ENCODE results near the gene EIPR1.

The EIPR1 gene

GRCh38 chr2:3409627-3410170, 32.1 kb upstream of the EIPR1 start:
- H3K27me3 Mint-ChIP-seq, result no peaks in the 10 kb centered on the region
- DNase-seq, result no peak
- no peak overlapping the region for H3K4me3 Mint-ChIP-seq
- no peaks in the 10 kb centered on the region for H3K4me1 Mint-ChIP-seq
- no peaks in the 10 kb centered on the region for H3K9me3 Mint-ChIP-seq
- H3K27ac Mint-ChIP-seq, result no peak overlapping the region
- peaks cover 11% of the 10 kb centered on the region for H3K36me3 Mint-ChIP-seq (ENCODE audit: low read depth)
- no peak for ATAC-seq

GRCh38 chr2:3408781-3409180, 31.2 kb upstream of the EIPR1 start:
- Mint-ChIP-seq H3K27ac (no peak overlapping the region), H3K36me3 (ENCODE audit: low read depth) (peaks cover 9% of the 10 kb centered on the region), H3K4me1 (no peaks in the 10 kb centered on the region), H3K4me3 (no peak overlapping the region), H3K27me3 (no peaks in the 10 kb centered on the region), H3K9me3 (no peaks in the 10 kb centered on the region)
- DNase-seq (no peak), ATAC-seq (no peak)

- Mint-ChIP-seq H3K27ac (no peak overlapping the region), H3K9me3 (no peaks in the 10 kb centered on the region), H3K4me1 (no peaks in the 10 kb centered on the region), H3K36me3 (ENCODE audit: low read depth) (peaks cover 22% of the 10 kb centered on the region), H3K27me3 (no peaks in the 10 kb centered on the region), H3K4me3 (no peak overlapping the region)
- DNase-seq (no peak), ATAC-seq (no peak)
Measured at GRCh38 chr2:3406501-3406900, 28.9 kb upstream of the EIPR1 start.

GRCh38 chr2:3405876-3406275, 28.3 kb upstream of the EIPR1 start:
- DNase-seq (no peak), ATAC-seq (no peak)
- Mint-ChIP-seq H3K27ac (no peak overlapping the region), H3K4me1 (no peaks in the 10 kb centered on the region), H3K36me3 (ENCODE audit: low read depth) (peaks cover 20% of the 10 kb centered on the region), H3K9me3 (no peaks in the 10 kb centered on the region), H3K27me3 (no peaks in the 10 kb centered on the region), H3K4me3 (no peak overlapping the region)

- Mint-ChIP-seq H3K9me3 (no peaks in the 10 kb centered on the region), H3K27me3 (no peaks in the 10 kb centered on the region), H3K36me3 (ENCODE audit: low read depth) (peaks cover 20% of the 10 kb centered on the region), H3K4me1 (no peaks in the 10 kb centered on the region), H3K4me3 (no peak overlapping the region), H3K27ac (no peak overlapping the region)
- ATAC-seq (no peak), DNase-seq (no peak)
Measured at GRCh38 chr2:3405307-3405706, 27.7 kb upstream of the EIPR1 start.

- H3K4me3 Mint-ChIP-seq, result no peak overlapping the region
- H3K27ac Mint-ChIP-seq, result no peak overlapping the region
Measured at GRCh38 chr2:3404349-3404894, 26.8 kb upstream of the EIPR1 start.

GRCh38 chr2:3403587-3404334, 26.1 kb upstream of the EIPR1 start:
- no peak overlapping the region for H3K4me3 Mint-ChIP-seq
- H3K27me3 Mint-ChIP-seq, result no peaks in the 10 kb centered on the region
- ATAC-seq (no peak), DNase-seq (no peak)
- H3K36me3 Mint-ChIP-seq (ENCODE audit: low read depth), result peaks cover 22% of the 10 kb centered on the region
- no peaks in the 10 kb centered on the region for H3K9me3 Mint-ChIP-seq
- no peak overlapping the region for H3K27ac Mint-ChIP-seq
- peaks cover 2% of the 10 kb centered on the region for H3K4me1 Mint-ChIP-seq

More at GRCh38 chr2:3404349-3404894, 26.8 kb upstream of the EIPR1 start:
- peaks cover 20% of the 10 kb centered on the region for H3K36me3 Mint-ChIP-seq (ENCODE audit: low read depth)
- peaks cover 2% of the 10 kb centered on the region for H3K4me1 Mint-ChIP-seq
- no peak for DNase-seq
- H3K27me3 Mint-ChIP-seq, result no peaks in the 10 kb centered on the region
- no peak for ATAC-seq
- H3K9me3 Mint-ChIP-seq, result no peaks in the 10 kb centered on the region

- Mint-ChIP-seq H3K4me1 (peaks cover 5% of the 10 kb centered on the region), H3K4me3 (no peak overlapping the region), H3K36me3 (ENCODE audit: low read depth) (peaks cover 54% of the 10 kb centered on the region), H3K27ac (no peak overlapping the region), H3K27me3 (no peaks in the 10 kb centered on the region), H3K9me3 (peaks cover 17% of the 10 kb centered on the region)
- DNase-seq (no peak), ATAC-seq (no peak)
Measured at GRCh38 chr2:3399829-3400228, 22.2 kb upstream of the EIPR1 start.

- Mint-ChIP-seq H3K4me1 (peaks cover 5% of the 10 kb centered on the region), H3K27me3 (no peaks in the 10 kb centered on the region), H3K36me3 (ENCODE audit: low read depth) (peaks cover 57% of the 10 kb centered on the region), H3K4me3 (no peak overlapping the region), H3K9me3 (peaks cover 18% of the 10 kb centered on the region), H3K27ac (no peak overlapping the region)
- ATAC-seq, result no peak
- no peak for DNase-seq
Measured at GRCh38 chr2:3399381-3399780, 21.8 kb upstream of the EIPR1 start.

- H3K4me3 Mint-ChIP-seq, result no peak overlapping the region
- peaks cover 18% of the 10 kb centered on the region for H3K9me3 Mint-ChIP-seq
- ATAC-seq (no peak), DNase-seq (no peak)
- H3K27me3 Mint-ChIP-seq, result no peaks in the 10 kb centered on the region
- H3K4me1 Mint-ChIP-seq, result peaks cover 5% of the 10 kb centered on the region
- peaks cover 59% of the 10 kb centered on the region for H3K36me3 Mint-ChIP-seq (ENCODE audit: low read depth)
- H3K27ac Mint-ChIP-seq, result no peak overlapping the region
Measured at GRCh38 chr2:3398857-3399256, 21.2 kb upstream of the EIPR1 start.

GRCh38 chr2:3396920-3397559, 19.4 kb upstream of the EIPR1 start:
- Mint-ChIP-seq H3K27me3 (no peaks in the 10 kb centered on the region), H3K4me3 (no peak overlapping the region), H3K36me3 (ENCODE audit: low read depth) (peaks cover 61% of the 10 kb centered on the region), H3K4me1 (peaks cover 5% of the 10 kb centered on the region), H3K9me3 (peaks cover 18% of the 10 kb centered on the region), H3K27ac (no peak overlapping the region)
- ATAC-seq (peak; percentile 20), DNase-seq (no peak)

- Mint-ChIP-seq H3K4me3 (no peak overlapping the region), H3K9me3 (peaks cover 20% of the 10 kb centered on the region), H3K27ac (no peak overlapping the region), H3K4me1 (peaks cover 7% of the 10 kb centered on the region), H3K27me3 (no peaks in the 10 kb centered on the region), H3K36me3 (ENCODE audit: low read depth) (peaks cover 57% of the 10 kb centered on the region)
- DNase-seq (no peak), ATAC-seq (no peak)
Measured at GRCh38 chr2:3392216-3392615, 14.6 kb upstream of the EIPR1 start.

- ATAC-seq (no peak), DNase-seq (no peak)
- Mint-ChIP-seq H3K4me3 (no peak overlapping the region), H3K9me3 (peaks cover 6% of the 10 kb centered on the region), H3K36me3 (ENCODE audit: low read depth) (peaks cover 40% of the 10 kb centered on the region), H3K27ac (no peak overlapping the region), H3K27me3 (no peaks in the 10 kb centered on the region), H3K4me1 (peaks cover 6% of the 10 kb centered on the region)
Measured at GRCh38 chr2:3390041-3390440, 12.4 kb upstream of the EIPR1 start.

GRCh38 chr2:3389193-3389592, 11.6 kb upstream of the EIPR1 start:
- no peaks in the 10 kb centered on the region for H3K27me3 Mint-ChIP-seq
- H3K4me1 Mint-ChIP-seq, result peaks cover 9% of the 10 kb centered on the region
- DNase-seq, result no peak
- peaks cover 3% of the 10 kb centered on the region for H3K9me3 Mint-ChIP-seq
- no peak for ATAC-seq
- no peak overlapping the region for H3K4me3 Mint-ChIP-seq
- peaks cover 34% of the 10 kb centered on the region for H3K36me3 Mint-ChIP-seq (ENCODE audit: low read depth)
- H3K27ac Mint-ChIP-seq, result no peak overlapping the region

- ATAC-seq (no peak), DNase-seq (no peak)
- Mint-ChIP-seq H3K27me3 (no peaks in the 10 kb centered on the region), H3K4me1 (peaks cover 12% of the 10 kb centered on the region), H3K9me3 (peaks cover 3% of the 10 kb centered on the region), H3K27ac (no peak overlapping the region), H3K36me3 (ENCODE audit: low read depth) (peaks cover 31% of the 10 kb centered on the region), H3K4me3 (no peak overlapping the region)
Measured at GRCh38 chr2:3388412-3388738, 10.8 kb upstream of the EIPR1 start.

Data from activated naive CD8-positive, alpha-beta T cell treated with anti-CD3 and anti-CD28 coated beads, Interleukin-2, amount 50 U/mL, for 24 hours (primary cell).